Measurements from ENCODE around the gene SLC25A48.

- no peak for TF ChIP-seq POLR2A (IDR thresholded peaks at IDR 0.05; ENCODE audit: low read length)
- TF ChIP-seq GATA1 (IDR thresholded peaks at IDR 0.05; ENCODE audit: low read depth, low read length), result no peak
Observed at GRCh38 chr5:135857630-135858311, 23.3 kb downstream of the SLC25A48 start.
